ENCODE data around the gene NMNAT3.
"Not testable (repeated sequence)": the region's sequence is repeated elsewhere in the genome, so short reads cannot be mapped to it uniquely, and the experiment has no call there.

Gene NMNAT3

GRCh38 chr3:139633511-139633910 lies 44.3 kb downstream of the NMNAT3 start:
- DNase-seq, result no peak

GRCh38 chr3:139630542-139630941 lies 47.2 kb downstream of the NMNAT3 start:
- no peak for DNase-seq

GRCh38 chr3:139629033-139629432 lies 48.7 kb downstream of the NMNAT3 start:
- DNase-seq, result peak; percentile 8

GRCh38 chr3:139627759-139628158 lies 50.0 kb downstream of the NMNAT3 start:
- no peak for DNase-seq

- no peak for DNase-seq
Measured at GRCh38 chr3:139620438-139620837, 57.3 kb downstream of the NMNAT3 start.

GRCh38 chr3:139619484-139619883 lies 58.3 kb downstream of the NMNAT3 start:
- DNase-seq, result no peak

GRCh38 chr3:139617672-139618268 lies 60.0 kb downstream of the NMNAT3 start:
- no peak for DNase-seq

GRCh38 chr3:139611528-139611927 lies 66.2 kb downstream of the NMNAT3 start:
- no peak for DNase-seq

- no peak for DNase-seq
Measured at GRCh38 chr3:139610886-139611285, 66.9 kb downstream of the NMNAT3 start.

- no peak for DNase-seq
Measured at GRCh38 chr3:139608924-139609323, 68.8 kb downstream of the NMNAT3 start.

GRCh38 chr3:139608108-139608380 lies 69.7 kb downstream of the NMNAT3 start:
- DNase-seq, result no peak

- no peak for DNase-seq
Measured at GRCh38 chr3:139607257-139608107, 70.3 kb downstream of the NMNAT3 start.

GRCh38 chr3:139602003-139602402 lies 75.8 kb downstream of the NMNAT3 start:
- DNase-seq, result no peak

GRCh38 chr3:139601191-139601961 lies 76.4 kb downstream of the NMNAT3 start:
- DNase-seq, result no peak

GRCh38 chr3:139597947-139598346 lies 79.8 kb downstream of the NMNAT3 start:
- DNase-seq, result peak; percentile 43

GRCh38 chr3:139591186-139591585 lies 86.6 kb downstream of the NMNAT3 start:
- DNase-seq, result not testable (repeated sequence)

- peak; percentile 4 for DNase-seq
Measured at GRCh38 chr3:139588450-139588849, 89.3 kb downstream of the NMNAT3 start.

- DNase-seq, result no peak
Measured at GRCh38 chr3:139587797-139588196, 90.0 kb downstream of the NMNAT3 start.

- no peak for DNase-seq
Measured at GRCh38 chr3:139586420-139587017, 91.3 kb downstream of the NMNAT3 start.

- no peak for DNase-seq
Measured at GRCh38 chr3:139585820-139586219, 92.0 kb downstream of the NMNAT3 start.

GRCh38 chr3:139583651-139584050 lies 94.1 kb downstream of the NMNAT3 start:
- DNase-seq, result not testable (repeated sequence)

- DNase-seq, result no peak
Measured at GRCh38 chr3:139578783-139579182, 99.0 kb downstream of the NMNAT3 start.

- DNase-seq, result no peak
Measured at GRCh38 chr3:139577909-139578308, 99.9 kb downstream of the NMNAT3 start.

GRCh38 chr3:139577346-139577745 lies 100.4 kb downstream of the NMNAT3 start:
- DNase-seq, result no peak

Data from NCI-H1694 treated with DMSO at 0.1 percent for 48 hours (cell line).